ENCODE results near the gene RALGPS2. TPM values are rescaled to one million over a fixed set of nuclear protein-coding genes. Genes with fewer than 3 reads are reported as not detected.

Gene RALGPS2
- total and polyA plus RNA-seq, 9 of the 15 experiments (the other 6 are each of a cell fraction or from before 2014, with no cell fraction given): 0.28 to 6.5 (median 2.6) TPM

DNA sequence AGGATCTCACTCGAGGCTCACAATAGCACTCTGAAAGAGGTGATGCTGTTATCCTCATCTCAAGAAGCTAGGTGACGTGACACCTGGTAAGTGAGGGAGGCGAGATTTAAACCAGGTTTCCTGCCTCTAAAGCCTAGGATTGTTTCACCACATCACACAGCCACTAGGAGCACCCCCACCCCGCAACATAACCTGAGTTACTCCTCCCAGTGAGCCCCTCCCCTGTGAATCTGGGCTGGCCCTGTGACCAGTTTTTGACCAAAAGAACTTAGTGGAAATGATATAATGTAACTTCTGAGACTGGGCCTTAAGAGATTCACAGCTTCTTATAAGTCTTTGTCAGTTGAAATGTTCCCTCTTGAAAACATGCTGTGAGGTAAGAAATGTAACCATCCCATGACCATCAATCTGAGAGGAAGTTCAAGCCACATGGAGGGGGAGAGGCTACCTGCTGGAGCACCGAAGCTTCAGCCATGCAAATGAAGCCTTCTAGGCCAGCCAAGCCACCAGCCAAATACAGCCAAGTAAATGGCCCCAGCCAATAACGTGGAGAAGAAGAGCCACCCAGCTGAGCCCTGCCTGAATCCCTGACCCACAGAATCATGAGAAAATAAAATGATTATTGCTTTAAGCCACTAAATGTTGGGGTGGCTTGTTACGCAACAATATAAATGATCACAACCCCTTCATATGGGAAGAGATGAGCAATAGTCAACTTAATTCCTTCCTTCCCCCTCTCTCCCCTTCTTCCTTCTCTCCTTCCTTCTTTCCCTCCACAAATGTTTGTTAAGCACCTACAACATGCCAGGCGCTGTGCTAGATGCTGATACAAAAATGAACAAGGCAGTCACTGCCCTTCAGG is 239.7 kb downstream of the RALGPS2 start:
- H3K9ac ChIP-seq (ENCODE audit: insufficient read depth in 1 of 2, low read depth in 2 of 2, low read length in 2 of 2): no peak overlapping the region
- H3K4me1 ChIP-seq (replicated peaks in 1 of 2; ENCODE audit: control insufficient read depth in 2 of 2, insufficient read depth in 2 of 2, low read length in 2 of 2): no peaks in the 10 kb centered on the region; a peak in 1 of 5 replicates
- intact Hi-C loops (cut with micrococcal nuclease) (no loop called here), in situ Hi-C loops (cut with MboI) (no loop called here)
- peak in 1 of 4 experiments; percentile 42 for DNase-seq (ENCODE audit: extremely low read depth in 1 of 4, low spot score in 3 of 4)
- no peak overlapping the region for H2AFZ ChIP-seq (ENCODE audit: low read depth, low read length)
- H3K4me3 ChIP-seq: no peak overlapping the region
- ChIA-PET CTCF (ENCODE audit: low intra/inter-chr PET ratio) (no interaction called here), POLR2A (interaction anchor here (1.1 kb wide), 1 partner anchor 170 kb away, joined by 3 read pairs; no protein-coding TSS in a partner anchor)
- no TSS peak for BruUV-seq (replicated peaks)
- no peak overlapping the region for H3K27ac ChIP-seq (ENCODE audit: extremely low read depth, low read depth, low read length)
- no peak overlapping the region for H3K4me2 ChIP-seq (ENCODE audit: insufficient read depth, low read length)
- ATAC-seq: peak; percentile 75
- 2% methylated on average over 8 of the region's 8 CpGs for WGBS (ENCODE audit: insufficient coverage, low coverage, missing lambda C conversion rate)
- no peak for FAIRE-seq
- no peaks in the 10 kb centered on the region for H3K9me1 ChIP-seq (ENCODE audit: control insufficient read depth, insufficient read depth, low read length)
- no peaks in the 10 kb centered on the region for H4K20me1 ChIP-seq (replicated peaks; ENCODE audit: control insufficient read depth, insufficient read depth, low read length)
- H3K79me2 ChIP-seq (ENCODE audit: control insufficient read depth, insufficient read depth, low read length): no peaks in the 10 kb centered on the region
- no peaks in the 10 kb centered on the region for H3K9me3 ChIP-seq (replicated peaks; ENCODE audit: control insufficient read depth, insufficient read depth, low read depth, low read length)
- H3K36me3 ChIP-seq (ENCODE audit: control insufficient read depth, insufficient read depth, low read length): no peaks in the 10 kb centered on the region
- peaks cover 2 to 12% of the 10 kb centered on the region in 2 experiments; a peak in 3 of 5 replicates for H3K27me3 ChIP-seq (ENCODE audit: control insufficient read depth in 2 of 2, insufficient read depth in 2 of 2, low read length in 2 of 2)
- TF ChIP-seq CEBPG (CRISPR knock-in tag; IDR thresholded peaks at IDR 0.05) (no peak), CEBPG (tag; conservative IDR thresholded peaks at IDR 0.05 in 1 of 2, IDR thresholded peaks at IDR 0.05 in 1 of 2) (peak; percentile 21 to 79; a peak in 2 of 4 replicates), ZBTB11 (CRISPR knock-in tag; IDR thresholded peaks at IDR 0.05) (no peak), ETV6 (IDR thresholded peaks at IDR 0.05; ENCODE audit: borderline replicate concordance in 1 of 2, low read depth in 2 of 2, low read length in 1 of 2) (no peak), ETV6 (CRISPR knock-in tag; IDR thresholded peaks at IDR 0.05; ENCODE audit: borderline replicate concordance) (no peak), CEBPB (tag; IDR thresholded peaks at IDR 0.05) (peak; percentile 70)
